ENCODE results near the gene HLCS.

- TF ChIP-seq CTCF (IDR thresholded peaks at IDR 0.05), result no peak
- no peak for TF ChIP-seq POLR2A (IDR thresholded peaks at IDR 0.05)
These were observed 116.9 kb downstream of the HLCS start for GRCh38 chr21:36849461-36850105.
